CD14-positive monocyte (primary cell): ENCODE results near the gene ANKRD39. TPM values are rescaled to one million over a fixed set of nuclear protein-coding genes. Genes with fewer than 3 reads are reported as not detected.

Experiments used
- DNase-seq, 3 donors: peaks; one replicate each; pipeline ENCODE4 v3.0.0-alpha.2; 2011 to 2022
- H2AFZ ChIP-seq: 2 replicates; pipeline ENCODE4 v1.6.0; 2012; ENCODE audit warnings: mild to moderate bottlenecking, low read depth, low read length, inconsistent platforms; ENCODE audit not compliant: insufficient read depth, poor library complexity, severe bottlenecking
- H3K27ac ChIP-seq, 2 donors: 1 replicate in 1 of 2; 2 replicates in 1 of 2; pipeline ENCODE4 v1.5.1; 2012 to 2013; ENCODE audit warnings: low read length in 2 of 2, control low read depth in 1 of 2, inconsistent platforms in 1 of 2, low read depth in 1 of 2, mild to moderate bottlenecking in 1 of 2
- H3K27me3 ChIP-seq, 2 donors: one replicate each; pipeline versions ENCODE4 v1.6.0 to v1.6.1; 2011 to 2013; ENCODE audit warnings: low read length in 2 of 2; ENCODE audit not compliant: control insufficient read depth in 2 of 2, insufficient read depth in 2 of 2
- H3K36me3 ChIP-seq, 2 donors: replicated peaks in 1 of 2; 1 replicate in 1 of 2; 2 replicates in 1 of 2; pipeline versions ENCODE4 v1.5.1 to v1.6.1; 2012 to 2013; ENCODE audit warnings: low read length in 2 of 2, control low read depth in 1 of 2, inconsistent platforms in 1 of 2, mild to moderate bottlenecking in 1 of 2; ENCODE audit not compliant: insufficient read depth in 2 of 2, control insufficient read depth in 1 of 2
- H3K4me1 ChIP-seq, 2 donors: 1 replicate in 1 of 2; 2 replicates in 1 of 2; pipeline versions ENCODE4 v1.5.1 to v1.6.1; 2012 to 2013; ENCODE audit warnings: low read length in 2 of 2, control low read depth in 1 of 2, inconsistent platforms in 1 of 2, mild to moderate bottlenecking in 1 of 2, moderate library complexity in 1 of 2; ENCODE audit not compliant: insufficient read depth in 2 of 2, control insufficient read depth in 1 of 2
- H3K4me2 ChIP-seq: replicated peaks from 2 replicates; pipeline ENCODE3; 2012; ENCODE audit warnings: low read length, moderate library complexity, mild to moderate bottlenecking; ENCODE audit not compliant: poor library complexity, severe bottlenecking; ENCODE audit errors: extremely low read depth
- H3K4me3 ChIP-seq, 3 experiments: fragments of 200-600 bp in 1 of 3; sonication (generic) in 1 of 3; replicated peaks in 1 of 3; 1 replicate in 2 of 3; 2 replicates in 1 of 3; pipeline ENCODE4 v1.5.1; 2011 to 2013; ENCODE audit warnings: low read length in 3 of 3, mild to moderate bottlenecking in 3 of 3, control low read depth in 2 of 3, low read depth in 2 of 3, inconsistent platforms in 1 of 3, moderate library complexity in 1 of 3
- H3K79me2 ChIP-seq: 2 replicates; pipeline ENCODE4 v1.6.0; 2012; ENCODE audit warnings: mild to moderate bottlenecking, control low read depth, inconsistent platforms, low read length, moderate library complexity; ENCODE audit not compliant: insufficient read depth
- H3K9ac ChIP-seq: 2 replicates; pipeline ENCODE4 v1.6.0; 2017; ENCODE audit warnings: low read length, mild to moderate bottlenecking; ENCODE audit not compliant: insufficient read depth, poor library complexity, severe bottlenecking
- H3K9me3 ChIP-seq, 2 donors: replicated peaks in 1 of 2; 1 replicate in 1 of 2; 2 replicates in 1 of 2; pipeline versions ENCODE4 v1.5.1 to v1.6.1; 2012 to 2013; ENCODE audit warnings: low read length in 2 of 2, control low read depth in 1 of 2; ENCODE audit not compliant: control insufficient read depth in 1 of 2, insufficient read depth in 1 of 2
- H4K20me1 ChIP-seq: 2 replicates; pipeline ENCODE4 v1.6.0; 2012; ENCODE audit warnings: mild to moderate bottlenecking, low read length, control low read depth, moderate library complexity; ENCODE audit not compliant: insufficient read depth
- H3K27ac Mint-ChIP-seq, 7 donors: one replicate each; pipeline ENCODE4 v1.8.0; 2020; ENCODE audit warnings: mild to moderate bottlenecking in 7 of 7, mixed read lengths in 7 of 7, moderate library complexity in 6 of 7, inconsistent platforms in 2 of 7
- H3K27me3 Mint-ChIP-seq, 3 donors: one replicate each; pipeline ENCODE4 v1.8.0; 2021 to 2022; ENCODE audit warnings: low read depth in 3 of 3, mild to moderate bottlenecking in 3 of 3, mixed read lengths in 3 of 3, moderate library complexity in 3 of 3, inconsistent platforms in 1 of 3
- H3K36me3 Mint-ChIP-seq, 2 donors: one replicate each; pipeline ENCODE4 v1.8.0; 2020; ENCODE audit warnings: mixed read lengths in 2 of 2, inconsistent platforms in 1 of 2, mild to moderate bottlenecking in 1 of 2
- H3K4me1 Mint-ChIP-seq: one replicate; pipeline ENCODE4 v1.8.0; 2020; ENCODE audit warnings: mild to moderate bottlenecking, mixed read lengths
- H3K4me3 Mint-ChIP-seq, 2 donors: one replicate each; pipeline ENCODE4 v1.8.0; 2020; ENCODE audit warnings: mild to moderate bottlenecking in 2 of 2, mixed read lengths in 2 of 2, moderate library complexity in 1 of 2
- H3K9me3 Mint-ChIP-seq, 7 donors: one replicate each; pipeline ENCODE4 v1.8.0; 2020 to 2022; ENCODE audit warnings: mixed read lengths in 7 of 7, mild to moderate bottlenecking in 6 of 7, moderate library complexity in 6 of 7, inconsistent platforms in 2 of 7
- CTCF ChIP-seq: fragments of 200-600 bp; IDR thresholded peaks from one replicate; pipeline ENCODE4 v1.8.0; 2022; ENCODE audit warnings: antibody characterized with exemption, mild to moderate bottlenecking
- WGBS: methylation state at CpG from one replicate; pipeline ENCODE4 v1.1.5; 2013; ENCODE audit warnings: missing lambda C conversion rate; ENCODE audit not compliant: insufficient coverage; 5-methylcytosine and 5-hydroxymethylcytosine counted together
- intact Hi-C, 2 donors: fragments of 100-400 bp; cut with micrococcal nuclease; formaldehyde crosslinking; loops; one replicate each; pipeline versions ENCODE4 v1.15.0 to v1.15.1; 2023
- polyA minus RNA-seq: library from RNA; depleted of rRNA, polyadenylated mRNA; stranded (reverse); fragments of >200 nt; gene quantifications from 2 replicates; pipeline ENCODE4 v1.2.3, GENCODE V29; 2012
- polyA plus RNA-seq, 3 donors: library from polyadenylated mRNA; depleted of rRNA in 1 of 3; unstranded in 2 of 3; stranded (reverse) in 1 of 3; fragments of 300-500 nt in 2 of 3; fragments of >200 nt in 1 of 3; fragmentation: Illumina TruSeq in 2 of 3; gene quantifications; 1 replicate in 2 of 3; 2 replicates in 1 of 3; pipeline ENCODE4 v1.2.3, GENCODE V29; 2012 to 2021
- total RNA-seq, 12 experiments: library from RNA in 1 of 12; stranded (reverse) in 1 of 12; fragments of 120-200 nt in 1 of 12; gene quantifications; one replicate each; pipeline ENCODE4 v1.2.4 and lab custom pipeline; 2013 to 2026; ENCODE audit warnings: mixed read lengths in 6 of 12, inconsistent platforms in 1 of 12

The ANKRD39 gene
- total RNA-seq (2013): 4.3 TPM
- polyA plus RNA-seq (1 to 10 TPM; 6.2 to 9.7 (median 9.0) TPM), polyA minus RNA-seq (3.5 and 5.6 TPM in 2 replicates), total RNA-seq (lab: John Stamatoyannopoulos, UW) (0.08 to 1.1 (median 0.56) reads per million in 11 experiments)

GRCh38 chr2:96857667-96858372 lies at the start of gene ANKRD39:
Gene ANKRD39 (minus strand): TSS chr2:96858016. CDS start chr2:96857987, 29 bp downstream.
- H2AFZ ChIP-seq: peak within 1 kb of the TSS; percentile 95
- Mint-ChIP-seq H3K4me1 (peaks cover 42% of the 10 kb centered on the region), H3K9me3 (peaks cover 0 to 3% (median 0%) of the 10 kb centered on the region in 7 donors), H3K4me3 (peak within 1 kb of the TSS; percentile 80 to 89), H3K36me3 (peaks cover 21 to 24% of the 10 kb centered on the region in 2 donors), H3K27me3 (peaks cover 21 to 38% (median 36%) of the 10 kb centered on the region in 3 donors), H3K27ac (peak within 1 kb of the TSS in 6 of 7 donors; percentile 13 to 79 (median 60))
- H3K36me3 ChIP-seq: peaks cover 5 to 13% of the 10 kb centered on the region in 2 donors
- H4K20me1 ChIP-seq: no peaks in the 10 kb centered on the region
- peak within 1 kb of the TSS; percentile 59 to 76 (median 73) for H3K4me3 ChIP-seq
- peak; percentile 97 to 98 (median 98) for DNase-seq
- H3K4me1 ChIP-seq: peaks cover 34 to 38% of the 10 kb centered on the region in 2 donors
- H3K4me2 ChIP-seq: peak within 1 kb of the TSS; percentile 97
- intact Hi-C loops: loop anchor here (1.0 to 5.0 kb wide), 2 partner anchors 41 to 102 kb away; partner anchors contain the start of gene CNNM3 (in 2 of the 2)
- H3K9me3 ChIP-seq: no peaks in the 10 kb centered on the region
- 0% methylated on average over 81 of the region's 81 CpGs for WGBS
- peaks cover 17% of the 10 kb centered on the region for H3K79me2 ChIP-seq
- peak within 1 kb of the TSS in 1 of 2 donors; percentile 57 for H3K27ac ChIP-seq
- peak within 1 kb of the TSS; percentile 73 for H3K9ac ChIP-seq
- TF ChIP-seq CTCF: peak; percentile 81
- H3K27me3 ChIP-seq: peaks cover 0 to 30% of the 10 kb centered on the region in 2 donors

GRCh38 chr2:96906729-96907114 lies 48.9 kb upstream of the ANKRD39 start:
- Mint-ChIP-seq H3K27me3 (peaks cover 21 to 37% (median 25%) of the 10 kb centered on the region in 3 donors), H3K9me3 (peaks cover 0 to 2% (median 0%) of the 10 kb centered on the region in 7 donors), H3K4me1 (peaks cover 10% of the 10 kb centered on the region), H3K27ac (peak overlapping the region in 1 of 7 donors; percentile 15), H3K36me3 (no peaks in the 10 kb centered on the region), H3K4me3 (no peak overlapping the region)
- Histone ChIP-seq H3K9ac (no peak overlapping the region), H3K4me1 (peaks cover 0 to 5% of the 10 kb centered on the region in 2 donors), H3K27me3 (peaks cover 0 to 2% of the 10 kb centered on the region in 2 donors), H3K36me3 (no peaks in the 10 kb centered on the region), H2AFZ (no peak overlapping the region), H4K20me1 (no peaks in the 10 kb centered on the region), H3K4me2 (no peak overlapping the region), H3K79me2 (no peaks in the 10 kb centered on the region), H3K4me3 (no peak overlapping the region), H3K9me3 (no peaks in the 10 kb centered on the region), H3K27ac (no peak overlapping the region)
- WGBS: 94% methylated on average over 13 of the region's 13 CpGs
- intact Hi-C loops: no loop called here
- no peak for DNase-seq
- no peak for TF ChIP-seq CTCF
